Lower lobe of right lung (tissue), 2 donors: ENCODE measurements around the gene NAA38. TPM values are rescaled to one million over a fixed set of nuclear protein-coding genes. Genes with fewer than 3 reads are reported as not detected.

Experiments used
- ATAC-seq, 2 donors: fragments of 200-7000 bp; cut with Tn5 transposase; one replicate each; pipeline ENCODE4 v1.9.1; 2020 to 2022; ENCODE audit warnings: mild to moderate bottlenecking in 2 of 2, moderate library complexity in 2 of 2
- DNase-seq: peaks from one replicate; pipeline ENCODE4 v3.0.0-alpha.2; 2020
- H3K27ac ChIP-seq: fragments of 200-600 bp; one replicate; pipeline ENCODE4 v1.8.0; 2022
- H3K27me3 ChIP-seq: fragments of 200-600 bp; one replicate; pipeline ENCODE4 v1.8.0; 2022; ENCODE audit warnings: low read depth
- H3K36me3 ChIP-seq: fragments of 200-600 bp; one replicate; pipeline ENCODE4 v1.8.0; 2022; ENCODE audit warnings: mild to moderate bottlenecking
- H3K4me1 ChIP-seq: fragments of 200-600 bp; one replicate; pipeline ENCODE4 v1.8.0; 2022
- H3K4me3 ChIP-seq: fragments of 200-600 bp; one replicate; pipeline ENCODE4 v1.8.0; 2022; ENCODE audit warnings: mild to moderate bottlenecking
- H3K9me3 ChIP-seq: fragments of 200-600 bp; one replicate; pipeline ENCODE4 v1.8.0; 2022
- intact Hi-C: fragments of 100-400 bp; cut with DNase I; formaldehyde crosslinking; loops from one replicate; pipeline ENCODE4 v1.11.0; 2022
- total RNA-seq: library from RNA; stranded (reverse); fragmentation: NEBNext Ultra II Directional; extraction: Animal tissue kit (Norgen Biotek cat#: 25700); gene quantifications from one replicate; pipeline ENCODE4 v1.2.1, GENCODE V29; 2021
- TF ChIP-seq, protein P1 (sequence below): fragments of 200-600 bp; IDR thresholded peaks from one replicate; pipeline ENCODE4 v1.8.0; 2022; ENCODE audit warnings: antibody characterized with exemption, mild to moderate bottlenecking
- donor health status: DM: no; HTN: yes; CAD: no; lungs with severe emphysema.

Gene NAA38
- total RNA-seq, 1 donor from 2014 or later = 61.5 TPM

DNA sequence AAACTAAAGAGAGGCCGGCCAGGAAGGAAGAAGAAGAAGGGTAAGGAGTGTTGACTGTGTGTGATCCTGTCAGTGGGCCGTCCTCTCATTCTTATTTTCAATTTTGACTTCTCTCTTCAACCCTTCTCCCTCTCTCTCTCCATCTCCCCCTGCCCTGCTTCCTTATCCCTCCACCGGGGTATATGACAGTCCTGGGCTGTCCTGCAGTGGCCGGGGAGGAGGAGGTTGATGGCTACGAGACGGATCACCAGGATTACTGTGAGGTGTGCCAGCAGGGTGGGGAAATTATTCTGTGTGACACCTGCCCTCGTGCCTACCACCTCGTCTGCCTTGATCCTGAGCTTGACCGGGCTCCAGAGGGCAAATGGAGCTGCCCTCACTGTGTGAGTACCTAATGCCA, 36.9 kb upstream of the NAA38 start:
- intact Hi-C loops = no loop called here
- H3K36me3 ChIP-seq = peaks cover 88% of the 10 kb centered on the region
- H3K27me3 ChIP-seq = no peaks in the 10 kb centered on the region
- no peak overlapping the region for H3K27ac ChIP-seq
- ATAC-seq (no peak), DNase-seq (no peak)
- H3K4me1 ChIP-seq = peaks cover 11% of the 10 kb centered on the region
- TF ChIP-seq, protein P1, sequence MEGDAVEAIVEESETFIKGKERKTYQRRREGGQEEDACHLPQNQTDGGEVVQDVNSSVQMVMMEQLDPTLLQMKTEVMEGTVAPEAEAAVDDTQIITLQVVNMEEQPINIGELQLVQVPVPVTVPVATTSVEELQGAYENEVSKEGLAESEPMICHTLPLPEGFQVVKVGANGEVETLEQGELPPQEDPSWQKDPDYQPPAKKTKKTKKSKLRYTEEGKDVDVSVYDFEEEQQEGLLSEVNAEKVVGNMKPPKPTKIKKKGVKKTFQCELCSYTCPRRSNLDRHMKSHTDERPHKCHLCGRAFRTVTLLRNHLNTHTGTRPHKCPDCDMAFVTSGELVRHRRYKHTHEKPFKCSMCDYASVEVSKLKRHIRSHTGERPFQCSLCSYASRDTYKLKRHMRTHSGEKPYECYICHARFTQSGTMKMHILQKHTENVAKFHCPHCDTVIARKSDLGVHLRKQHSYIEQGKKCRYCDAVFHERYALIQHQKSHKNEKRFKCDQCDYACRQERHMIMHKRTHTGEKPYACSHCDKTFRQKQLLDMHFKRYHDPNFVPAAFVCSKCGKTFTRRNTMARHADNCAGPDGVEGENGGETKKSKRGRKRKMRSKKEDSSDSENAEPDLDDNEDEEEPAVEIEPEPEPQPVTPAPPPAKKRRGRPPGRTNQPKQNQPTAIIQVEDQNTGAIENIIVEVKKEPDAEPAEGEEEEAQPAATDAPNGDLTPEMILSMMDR = no peak
- no peak overlapping the region for H3K4me3 ChIP-seq
- no peaks in the 10 kb centered on the region for H3K9me3 ChIP-seq

DNA sequence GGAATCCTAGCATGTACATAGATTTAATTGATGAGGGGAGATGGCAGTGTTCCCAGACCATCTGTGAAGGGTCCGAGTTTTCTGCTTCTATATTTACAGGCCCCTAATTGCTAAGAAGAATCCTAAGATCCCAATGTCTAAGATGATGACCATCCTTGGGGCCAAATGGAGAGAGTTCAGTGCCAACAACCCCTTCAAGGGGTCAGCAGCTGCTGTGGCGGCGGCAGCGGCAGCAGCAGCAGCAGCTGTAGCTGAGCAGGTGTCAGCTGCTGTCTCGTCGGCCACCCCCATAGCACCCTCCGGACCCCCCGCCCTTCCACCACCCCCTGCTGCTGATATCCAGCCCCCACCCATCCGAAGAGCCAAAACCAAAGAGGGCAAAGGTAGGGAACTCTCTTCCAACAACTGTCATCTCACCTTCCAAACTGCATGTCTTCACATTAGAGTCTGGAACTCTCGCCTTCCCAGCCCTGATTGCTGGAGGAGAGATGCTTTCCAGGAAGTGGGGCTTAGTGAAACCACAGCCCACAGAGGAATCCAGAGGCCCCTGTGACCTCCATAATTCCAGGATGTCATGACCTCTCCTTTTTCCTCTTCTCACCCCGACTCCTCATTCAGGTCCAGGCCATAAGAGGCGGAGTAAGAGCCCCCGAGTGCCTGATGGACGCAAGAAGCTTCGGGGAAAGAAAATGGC, 36.0 kb upstream of the NAA38 start:
- H3K27me3 ChIP-seq = no peaks in the 10 kb centered on the region
- intact Hi-C loops = no loop called here
- H3K4me3 ChIP-seq = no peak overlapping the region
- DNase-seq = no peak
- TF ChIP-seq, protein P1 = no peak
- peaks cover 79% of the 10 kb centered on the region for H3K36me3 ChIP-seq
- H3K9me3 ChIP-seq = no peaks in the 10 kb centered on the region
- peaks cover 20% of the 10 kb centered on the region for H3K4me1 ChIP-seq
- no peak for ATAC-seq
- H3K27ac ChIP-seq = no peak overlapping the region

DNA sequence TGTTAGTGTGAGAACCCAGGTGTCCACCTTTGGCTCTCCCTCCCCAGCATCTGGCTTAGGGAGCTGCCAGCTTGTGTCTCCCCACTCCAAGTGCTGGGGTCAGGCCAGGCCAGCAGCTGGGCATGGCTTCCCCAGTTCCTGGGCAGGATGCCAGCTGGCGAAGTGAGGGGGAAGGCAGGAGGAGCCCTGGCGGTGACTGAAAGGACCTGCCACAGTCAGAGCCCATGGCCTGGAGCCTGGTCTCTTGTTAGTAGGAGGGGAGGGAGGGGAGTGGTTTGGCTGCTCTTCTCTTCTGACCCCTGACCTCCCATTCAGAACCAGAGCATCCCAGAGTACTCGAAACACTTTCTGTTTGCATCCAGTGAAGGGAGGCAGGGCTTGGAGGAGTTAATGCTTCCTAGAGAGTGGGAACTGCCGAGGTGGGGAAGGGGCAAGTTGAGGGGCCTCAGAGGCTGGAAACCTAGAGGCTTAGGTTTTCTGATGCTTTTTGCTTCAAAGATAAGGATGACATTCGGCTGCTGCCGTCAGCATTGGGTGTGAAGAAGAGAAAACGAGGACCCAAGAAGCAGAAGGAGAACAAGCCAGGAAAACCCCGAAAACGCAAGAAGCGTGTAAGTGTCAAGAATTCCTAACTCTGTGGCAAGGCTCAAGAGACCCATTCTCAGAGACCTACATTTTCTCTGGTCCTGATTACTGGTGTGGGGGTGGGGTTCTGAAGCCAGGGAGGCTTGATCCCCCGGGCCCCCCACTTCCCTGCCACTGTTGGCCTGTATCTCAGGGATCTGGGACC, 32.0 kb upstream of the NAA38 start:
- ATAC-seq (peak; percentile 82 to 83), DNase-seq (peak; percentile 97)
- peak overlapping the region; percentile 92 for H3K27ac ChIP-seq
- intact Hi-C loops = no loop called here
- TF ChIP-seq, protein P1 = peak; percentile 53
- peaks cover 43% of the 10 kb centered on the region for H3K36me3 ChIP-seq
- no peaks in the 10 kb centered on the region for H3K27me3 ChIP-seq
- peak overlapping the region; percentile 15 for H3K4me3 ChIP-seq
- no peaks in the 10 kb centered on the region for H3K9me3 ChIP-seq
- H3K4me1 ChIP-seq = peaks cover 46% of the 10 kb centered on the region

DNA sequence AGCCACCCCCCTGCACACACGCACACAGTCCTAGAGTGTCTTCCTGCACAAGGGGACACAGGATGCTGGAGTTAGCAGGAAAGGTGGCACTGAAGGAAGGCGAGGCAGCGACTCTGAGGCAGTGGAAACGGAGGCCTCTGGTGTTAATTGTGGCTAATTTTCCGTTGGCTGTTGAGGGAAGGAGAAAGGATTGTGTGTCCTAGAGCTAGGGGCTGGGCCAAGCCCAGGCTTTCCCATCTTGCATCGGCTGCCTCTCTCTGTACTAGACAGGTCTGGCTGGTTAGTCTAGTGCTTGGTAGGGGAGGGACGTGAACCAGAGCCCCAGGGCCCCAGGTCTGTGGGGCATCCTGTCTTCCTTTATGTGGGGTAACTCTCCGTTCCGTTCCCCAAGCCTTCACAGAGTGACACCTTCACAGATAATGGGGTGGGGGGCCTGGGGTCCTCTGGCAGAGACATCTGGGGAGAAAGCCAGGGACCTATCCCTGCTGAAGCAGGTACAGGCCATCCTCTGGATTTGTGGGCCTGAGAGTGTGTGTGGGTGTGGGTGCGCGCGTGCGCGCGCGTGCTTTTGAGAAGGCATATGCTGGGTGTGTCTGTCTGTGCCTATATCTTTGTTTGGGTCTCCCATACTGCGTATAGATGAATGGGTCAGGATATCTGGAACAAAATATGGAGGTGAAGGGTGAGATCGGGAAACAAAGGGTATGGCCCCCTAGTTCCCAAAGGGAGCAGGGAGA, 31.0 kb upstream of the NAA38 start, which contains the start of gene CHD3:
TSS of gene CHD3 (plus strand) at position 606 of the 737 bp plus-strand sequence. CDS start 212 bp downstream, outside the sequence.
- TF ChIP-seq, protein P1 = no peak
- DNase-seq = no peak
- intact Hi-C loops = no loop called here
- Histone ChIP-seq H3K4me1 (peaks cover 49% of the 10 kb centered on the region), H3K36me3 (peaks cover 32% of the 10 kb centered on the region), H3K4me3 (peak within 1 kb of the TSS; percentile 93), H3K27ac (peak within 1 kb of the TSS; percentile 92), H3K9me3 (no peaks in the 10 kb centered on the region), H3K27me3 (no peaks in the 10 kb centered on the region)
- ATAC-seq = peak; percentile 47 to 52

DNA sequence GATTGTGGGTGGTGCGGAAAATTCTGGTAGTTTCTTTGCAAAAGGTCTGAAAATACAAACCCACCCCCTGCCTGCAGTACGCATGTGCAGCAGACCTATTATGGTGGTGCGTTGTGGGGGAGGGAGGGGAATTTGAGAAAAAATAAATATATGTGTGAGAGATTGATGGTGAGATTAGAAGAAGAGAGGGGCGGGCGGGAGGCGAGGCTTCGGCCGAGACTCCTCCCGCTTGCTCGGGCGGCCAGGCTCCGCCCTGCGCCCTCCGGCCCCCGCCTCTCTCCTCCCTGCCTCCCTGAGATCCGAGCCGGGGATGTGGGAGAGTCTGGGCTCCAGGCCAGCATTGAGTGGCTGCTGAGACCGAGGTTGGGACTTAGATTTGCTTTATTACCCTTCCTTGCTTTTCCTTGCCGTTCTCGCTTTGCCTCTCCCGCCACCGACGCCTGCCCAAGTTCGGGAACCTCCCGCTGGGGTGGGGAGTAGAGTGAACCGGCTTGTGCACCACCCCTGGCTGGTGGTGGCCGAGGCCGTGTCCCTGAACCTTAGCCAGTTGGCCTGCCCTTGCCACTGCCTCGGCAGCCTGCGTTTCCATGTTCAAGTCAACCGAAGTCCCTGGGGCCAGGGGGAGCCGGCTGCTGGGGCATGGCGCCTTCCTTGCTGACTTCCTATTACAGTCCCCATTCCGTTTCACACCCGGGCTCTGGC, 30.3 kb upstream of the NAA38 start:
- intact Hi-C loops = no loop called here
- H3K4me3 ChIP-seq = peak overlapping the region; percentile 93
- no peaks in the 10 kb centered on the region for H3K9me3 ChIP-seq
- H3K27me3 ChIP-seq = no peaks in the 10 kb centered on the region
- TF ChIP-seq, protein P1 = no peak
- peaks cover 56% of the 10 kb centered on the region for H3K4me1 ChIP-seq
- H3K36me3 ChIP-seq = peaks cover 25% of the 10 kb centered on the region
- ATAC-seq (peak; percentile 92), DNase-seq (peak; percentile 95)
- H3K27ac ChIP-seq = peak overlapping the region; percentile 92
